ENCODE results near the gene NAV3. TPM values are rescaled to one million over a fixed set of nuclear protein-coding genes. Genes with fewer than 3 reads are reported as not detected.

The NAV3 gene
- total RNA-seq, 1 experiment from 2014 or later = 3.4 TPM

- no peaks in the 10 kb centered on the region for H3K9me3 ChIP-seq (ENCODE audit: low read length)
- no peaks in the 10 kb centered on the region for H3K4me1 ChIP-seq (ENCODE audit: low read length)
- no peaks in the 10 kb centered on the region for H4K20me1 ChIP-seq (ENCODE audit: insufficient read depth, low read depth, low read length)
- no peaks in the 10 kb centered on the region for H3K36me3 ChIP-seq (ENCODE audit: insufficient read depth, low read length)
- no peak overlapping the region for H3K4me2 ChIP-seq (ENCODE audit: low read depth, low read length, poor library complexity, severe bottlenecking)
- no peak overlapping the region for H3K4me3 ChIP-seq (ENCODE audit: low read length)
- H3K9me2 ChIP-seq (replicated peaks; ENCODE audit: insufficient read depth, low read length) = no peaks in the 10 kb centered on the region
- H3K27me3 ChIP-seq (ENCODE audit: low read length) = peaks cover 2% of the 10 kb centered on the region; the same call in 1 of the 2 replicates
- H2AFZ ChIP-seq (ENCODE audit: low read length) = no peak overlapping the region
- no peak for DNase-seq
- H3K27ac ChIP-seq (ENCODE audit: low read length) = no peak overlapping the region
- H3K79me2 ChIP-seq (ENCODE audit: low read length) = no peaks in the 10 kb centered on the region
- H3K9ac ChIP-seq (ENCODE audit: low read length) = no peak overlapping the region
Observed at GRCh38 chr12:77940011-77940423, 109.3 kb downstream of the NAV3 start.

- Histone ChIP-seq H3K79me2 (ENCODE audit: low read length) (no peaks in the 10 kb centered on the region), H4K20me1 (ENCODE audit: insufficient read depth, low read depth, low read length) (no peaks in the 10 kb centered on the region), H3K9me3 (ENCODE audit: low read length) (no peaks in the 10 kb centered on the region), H3K4me3 (ENCODE audit: low read length) (no peak overlapping the region), H3K4me2 (ENCODE audit: low read depth, low read length, poor library complexity, severe bottlenecking) (no peak overlapping the region), H3K9me2 (replicated peaks; ENCODE audit: insufficient read depth, low read length) (no peaks in the 10 kb centered on the region), H3K9ac (ENCODE audit: low read length) (no peak overlapping the region), H3K27ac (ENCODE audit: low read length) (no peak overlapping the region), H3K27me3 (ENCODE audit: low read length) (peaks cover 2% of the 10 kb centered on the region; the same call in 1 of the 2 replicates), H3K36me3 (ENCODE audit: insufficient read depth, low read length) (no peaks in the 10 kb centered on the region), H3K4me1 (ENCODE audit: low read length) (no peaks in the 10 kb centered on the region), H2AFZ (ENCODE audit: low read length) (no peak overlapping the region)
- no peak for DNase-seq
Observed at GRCh38 chr12:77940567-77940966, 109.9 kb downstream of the NAV3 start.

GRCh38 chr12:77941401-77941800, 110.7 kb downstream of the NAV3 start:
- no peaks in the 10 kb centered on the region for H3K9me2 ChIP-seq (replicated peaks; ENCODE audit: insufficient read depth, low read length)
- H3K9ac ChIP-seq (ENCODE audit: low read length) = no peak overlapping the region
- H2AFZ ChIP-seq (ENCODE audit: low read length) = no peak overlapping the region
- DNase-seq = no peak
- H4K20me1 ChIP-seq (ENCODE audit: insufficient read depth, low read depth, low read length) = no peaks in the 10 kb centered on the region
- no peaks in the 10 kb centered on the region for H3K9me3 ChIP-seq (ENCODE audit: low read length)
- H3K27ac ChIP-seq (ENCODE audit: low read length) = no peak overlapping the region
- H3K4me2 ChIP-seq (ENCODE audit: low read depth, low read length, poor library complexity, severe bottlenecking) = no peak overlapping the region
- no peaks in the 10 kb centered on the region for H3K4me1 ChIP-seq (ENCODE audit: low read length)
- H3K36me3 ChIP-seq (ENCODE audit: insufficient read depth, low read length) = no peaks in the 10 kb centered on the region
- no peaks in the 10 kb centered on the region for H3K79me2 ChIP-seq (ENCODE audit: low read length)
- H3K27me3 ChIP-seq (ENCODE audit: low read length) = peaks cover 2% of the 10 kb centered on the region; the same call in 1 of the 2 replicates
- no peak overlapping the region for H3K4me3 ChIP-seq (ENCODE audit: low read length)

- Histone ChIP-seq H3K4me3 (ENCODE audit: low read length) (no peak overlapping the region), H3K9ac (ENCODE audit: low read length) (no peak overlapping the region), H3K4me2 (ENCODE audit: low read depth, low read length, poor library complexity, severe bottlenecking) (no peak overlapping the region), H3K27ac (ENCODE audit: low read length) (no peak overlapping the region), H3K4me1 (ENCODE audit: low read length) (no peaks in the 10 kb centered on the region), H3K36me3 (ENCODE audit: insufficient read depth, low read length) (no peaks in the 10 kb centered on the region), H3K9me3 (ENCODE audit: low read length) (no peaks in the 10 kb centered on the region), H3K27me3 (ENCODE audit: low read length) (peaks cover 2% of the 10 kb centered on the region; the same call in 1 of the 2 replicates), H3K9me2 (replicated peaks; ENCODE audit: insufficient read depth, low read length) (no peaks in the 10 kb centered on the region), H2AFZ (ENCODE audit: low read length) (no peak overlapping the region), H3K79me2 (ENCODE audit: low read length) (no peaks in the 10 kb centered on the region), H4K20me1 (ENCODE audit: insufficient read depth, low read depth, low read length) (no peaks in the 10 kb centered on the region)
- no peak for DNase-seq
Observed at GRCh38 chr12:77943466-77943865, 112.8 kb downstream of the NAV3 start.

- no peaks in the 10 kb centered on the region for H4K20me1 ChIP-seq (ENCODE audit: insufficient read depth, low read depth, low read length)
- H2AFZ ChIP-seq (ENCODE audit: low read length) = no peak overlapping the region
- no peak overlapping the region for H3K4me2 ChIP-seq (ENCODE audit: low read depth, low read length, poor library complexity, severe bottlenecking)
- no peaks in the 10 kb centered on the region for H3K9me2 ChIP-seq (replicated peaks; ENCODE audit: insufficient read depth, low read length)
- H3K4me1 ChIP-seq (ENCODE audit: low read length) = no peaks in the 10 kb centered on the region
- H3K9ac ChIP-seq (ENCODE audit: low read length) = no peak overlapping the region
- H3K4me3 ChIP-seq (ENCODE audit: low read length) = no peak overlapping the region
- H3K79me2 ChIP-seq (ENCODE audit: low read length) = no peaks in the 10 kb centered on the region
- H3K27ac ChIP-seq (ENCODE audit: low read length) = no peak overlapping the region
- no peaks in the 10 kb centered on the region for H3K9me3 ChIP-seq (ENCODE audit: low read length)
- DNase-seq = no peak
- no peaks in the 10 kb centered on the region for H3K36me3 ChIP-seq (ENCODE audit: insufficient read depth, low read length)
- peaks cover 2% of the 10 kb centered on the region; the same call in 1 of the 2 replicates for H3K27me3 ChIP-seq (ENCODE audit: low read length)
Observed at GRCh38 chr12:77946541-77947061, 115.9 kb downstream of the NAV3 start.

DNA sequence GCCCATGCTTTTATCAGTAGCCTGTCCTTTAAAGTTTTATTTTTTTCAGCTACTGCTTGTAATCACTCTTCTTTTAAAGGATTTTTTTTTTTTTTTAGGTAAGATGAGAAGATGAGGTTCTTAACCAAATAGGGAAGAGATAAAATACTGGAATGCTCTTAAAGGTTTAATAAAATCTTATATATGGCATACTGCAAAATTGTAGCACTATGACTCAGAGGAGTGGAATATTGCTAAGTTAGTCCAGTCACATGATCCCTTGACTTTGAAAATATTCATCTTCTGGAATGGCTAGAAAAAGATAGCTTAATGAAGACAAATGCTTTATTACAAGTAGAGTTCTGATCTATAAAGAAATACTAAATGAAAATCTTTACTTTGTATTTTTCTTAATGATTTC, 116.6 kb downstream of the NAV3 start:
- H3K4me2 ChIP-seq (ENCODE audit: low read depth, low read length, poor library complexity, severe bottlenecking) = no peak overlapping the region
- no peak overlapping the region for H2AFZ ChIP-seq (ENCODE audit: low read length)
- H3K4me3 ChIP-seq (ENCODE audit: low read length) = no peak overlapping the region
- no peaks in the 10 kb centered on the region for H3K9me3 ChIP-seq (ENCODE audit: low read length)
- no peaks in the 10 kb centered on the region for H3K36me3 ChIP-seq (ENCODE audit: insufficient read depth, low read length)
- no peaks in the 10 kb centered on the region for H4K20me1 ChIP-seq (ENCODE audit: insufficient read depth, low read depth, low read length)
- no peak for DNase-seq
- H3K27ac ChIP-seq (ENCODE audit: low read length) = no peak overlapping the region
- H3K9me2 ChIP-seq (replicated peaks; ENCODE audit: insufficient read depth, low read length) = no peaks in the 10 kb centered on the region
- no peak overlapping the region for H3K9ac ChIP-seq (ENCODE audit: low read length)
- H3K79me2 ChIP-seq (ENCODE audit: low read length) = no peaks in the 10 kb centered on the region
- H3K27me3 ChIP-seq (ENCODE audit: low read length) = peaks cover 2% of the 10 kb centered on the region; the same call in 1 of the 2 replicates
- H3K4me1 ChIP-seq (ENCODE audit: low read length) = no peaks in the 10 kb centered on the region

DNA sequence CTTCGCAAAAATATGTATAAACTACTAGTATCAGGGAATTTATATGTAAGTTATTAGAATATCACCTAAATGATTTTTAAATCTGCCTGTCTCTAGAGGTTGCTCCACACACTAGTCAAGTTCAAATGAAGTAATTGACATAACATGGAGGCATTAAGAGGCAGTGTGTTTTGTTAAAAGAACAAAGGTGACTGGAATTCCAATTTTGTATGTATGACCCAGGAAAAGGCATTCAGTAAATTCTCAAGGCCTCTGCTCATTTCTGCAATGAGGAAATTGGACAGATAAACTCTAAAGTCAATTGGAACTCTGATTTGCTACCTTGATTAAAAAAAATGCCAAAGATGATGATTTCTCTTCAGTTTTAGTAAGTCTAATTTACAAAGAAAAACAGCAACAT, 117.1 kb downstream of the NAV3 start:
- no peaks in the 10 kb centered on the region for H3K36me3 ChIP-seq (ENCODE audit: insufficient read depth, low read length)
- no peak overlapping the region for H3K27ac ChIP-seq (ENCODE audit: low read length)
- no peaks in the 10 kb centered on the region for H3K79me2 ChIP-seq (ENCODE audit: low read length)
- H4K20me1 ChIP-seq (ENCODE audit: insufficient read depth, low read depth, low read length) = no peaks in the 10 kb centered on the region
- no peaks in the 10 kb centered on the region for H3K9me2 ChIP-seq (replicated peaks; ENCODE audit: insufficient read depth, low read length)
- no peak overlapping the region for H3K4me3 ChIP-seq (ENCODE audit: low read length)
- H3K27me3 ChIP-seq (ENCODE audit: low read length) = peaks cover 2% of the 10 kb centered on the region; the same call in 1 of the 2 replicates
- no peak overlapping the region for H2AFZ ChIP-seq (ENCODE audit: low read length)
- no peaks in the 10 kb centered on the region for H3K4me1 ChIP-seq (ENCODE audit: low read length)
- H3K4me2 ChIP-seq (ENCODE audit: low read depth, low read length, poor library complexity, severe bottlenecking) = no peak overlapping the region
- no peaks in the 10 kb centered on the region for H3K9me3 ChIP-seq (ENCODE audit: low read length)
- H3K9ac ChIP-seq (ENCODE audit: low read length) = no peak overlapping the region
- no peak for DNase-seq

- no peak overlapping the region for H3K27ac ChIP-seq (ENCODE audit: low read length)
- H3K4me2 ChIP-seq (ENCODE audit: low read depth, low read length, poor library complexity, severe bottlenecking) = no peak overlapping the region
- no peaks in the 10 kb centered on the region for H3K36me3 ChIP-seq (ENCODE audit: insufficient read depth, low read length)
- H3K9ac ChIP-seq (ENCODE audit: low read length) = no peak overlapping the region
- no peak overlapping the region for H2AFZ ChIP-seq (ENCODE audit: low read length)
- H3K9me2 ChIP-seq (replicated peaks; ENCODE audit: insufficient read depth, low read length) = no peaks in the 10 kb centered on the region
- no peaks in the 10 kb centered on the region for H3K9me3 ChIP-seq (ENCODE audit: low read length)
- H3K4me3 ChIP-seq (ENCODE audit: low read length) = no peak overlapping the region
- H3K27me3 ChIP-seq (ENCODE audit: low read length) = no peaks in the 10 kb centered on the region
- no peak for DNase-seq
- no peaks in the 10 kb centered on the region for H4K20me1 ChIP-seq (ENCODE audit: insufficient read depth, low read depth, low read length)
- H3K79me2 ChIP-seq (ENCODE audit: low read length) = no peaks in the 10 kb centered on the region
- H3K4me1 ChIP-seq (ENCODE audit: low read length) = no peaks in the 10 kb centered on the region
Observed at GRCh38 chr12:77949943-77950342, 119.2 kb downstream of the NAV3 start.
